Spleen (tissue), 7 donors: ENCODE measurements around the gene RPL22L1.
"Not testable (repeated sequence)": the region's sequence is repeated elsewhere in the genome, so short reads cannot be mapped to it uniquely, and the experiment has no call there.

Experiments used
- CTCF ChIP-seq, 11 experiments: fragments of 200-600 bp in 7 of 11; fragments of 450-650 bp in 4 of 11; sonication (generic) in 4 of 11; IDR thresholded peaks in 8 of 11; conservative IDR thresholded peaks in 3 of 11; 1 replicate in 7 of 11; 2 replicates in 4 of 11; pipeline versions ENCODE4 v1.4.0 to v1.8.0; 2016 to 2021; ENCODE audit warnings: antibody characterized with exemption in 11 of 11, inconsistent platforms in 4 of 11, mild to moderate bottlenecking in 1 of 11
- POLR2A ChIP-seq, 3 donors: fragments of 450-650 bp; IDR thresholded peaks; one replicate each; pipeline ENCODE4 v1.5.1; 2017; ENCODE audit warnings: antibody characterized with exemption in 3 of 3, mild to moderate bottlenecking in 1 of 3
- POLR2AphosphoS5 ChIP-seq, 3 donors: sonication (generic); formaldehyde crosslinking; IDR thresholded peaks; one replicate each; pipeline ENCODE4 v1.5.1; 2017; ENCODE audit warnings: antibody characterized with exemption in 3 of 3
- donor health status: DM: no; HTN: no; CAD: no; lungs with moderate emphysema.
- donor health status: DM: no; HTN: no; CAD: no.
- donor health status: DM: no; HTN: no; CAD: no.

DNA sequence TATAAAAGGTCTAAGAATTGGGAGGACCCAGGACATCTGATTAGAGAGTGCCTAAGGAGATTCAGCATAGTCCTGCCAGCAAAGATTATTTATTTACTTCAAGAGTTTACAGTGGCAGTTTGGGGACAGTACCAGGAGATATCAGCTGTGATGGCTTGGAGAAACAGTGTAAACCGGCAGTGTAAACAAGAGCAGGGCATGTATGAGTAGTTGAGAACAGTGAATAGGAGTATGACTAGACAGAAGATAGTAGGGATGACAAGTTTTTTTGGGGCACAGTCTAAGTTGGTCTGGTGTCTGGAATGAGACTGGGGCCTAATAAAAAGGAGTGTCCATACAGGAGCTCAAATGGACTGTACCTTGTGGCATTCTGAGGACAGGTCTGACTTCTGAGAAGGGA, 51.7 kb downstream of the RPL22L1 start:
- TF ChIP-seq CTCF (IDR thresholded peaks at IDR 0.05 in 8 of 11, conservative IDR thresholded peaks at IDR 0.05 in 3 of 11); POLR2A (IDR thresholded peaks at IDR 0.05); POLR2AphosphoS5 (IDR thresholded peaks at IDR 0.05): not testable (repeated sequence)
